GM18507 (cell line): Measurements from ENCODE around the gene ANKRD13A.
"Not testable (repeated sequence)": the region's sequence is repeated elsewhere in the genome, so short reads cannot be mapped to it uniquely, and the experiment has no call there.

Experiments used
- DNase-seq: peaks from one replicate; pipeline ENCODE4 v3.0.0; 2011; ENCODE audit warnings: low read depth; ENCODE audit not compliant: insufficient read length; ENCODE audit errors: extremely low spot score
- FAIRE-seq: peaks from 2 replicates; lab custom pipeline; 2011; peaks lifted over from hg19 to GRCh38; lab: Jason Lieb, UNC

ANKRD13A gene

DNA sequence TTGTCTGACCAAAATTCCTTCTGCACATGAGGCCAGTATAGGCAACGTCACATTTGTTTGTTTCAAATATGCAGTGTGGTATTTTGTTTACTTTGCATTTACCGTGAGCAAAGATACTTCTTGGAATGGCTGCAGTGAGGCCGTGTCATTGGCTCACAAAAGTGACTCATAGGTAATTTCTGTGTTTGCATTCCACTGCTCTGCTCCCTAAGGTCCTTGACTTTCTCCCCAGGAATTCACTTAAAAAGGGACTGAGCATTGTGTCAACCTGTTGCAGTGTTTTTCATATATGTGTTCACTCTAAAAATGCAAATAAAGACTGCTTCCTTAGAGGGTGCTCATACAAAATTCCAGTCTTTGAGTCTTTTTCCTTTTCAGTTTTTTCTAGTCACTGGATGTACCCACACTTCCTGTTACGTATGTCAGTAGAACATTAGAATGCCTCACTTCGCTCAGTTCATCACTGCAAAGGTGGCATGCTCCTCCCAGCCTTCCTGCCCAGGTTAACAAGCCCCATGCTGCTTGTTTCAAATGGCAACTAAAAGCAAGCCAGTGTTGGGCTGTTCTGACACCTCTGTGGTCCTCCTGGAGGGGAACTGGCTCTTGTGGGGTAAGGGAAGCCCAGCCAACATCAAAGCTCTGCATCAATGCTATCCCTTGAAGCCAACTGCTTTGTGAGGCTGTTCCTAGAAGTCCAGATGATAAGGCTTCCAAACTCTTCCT lies 40.0 kb downstream of the ANKRD13A start:
- peak; percentile 26 for FAIRE-seq
- no peak for DNase-seq

DNA sequence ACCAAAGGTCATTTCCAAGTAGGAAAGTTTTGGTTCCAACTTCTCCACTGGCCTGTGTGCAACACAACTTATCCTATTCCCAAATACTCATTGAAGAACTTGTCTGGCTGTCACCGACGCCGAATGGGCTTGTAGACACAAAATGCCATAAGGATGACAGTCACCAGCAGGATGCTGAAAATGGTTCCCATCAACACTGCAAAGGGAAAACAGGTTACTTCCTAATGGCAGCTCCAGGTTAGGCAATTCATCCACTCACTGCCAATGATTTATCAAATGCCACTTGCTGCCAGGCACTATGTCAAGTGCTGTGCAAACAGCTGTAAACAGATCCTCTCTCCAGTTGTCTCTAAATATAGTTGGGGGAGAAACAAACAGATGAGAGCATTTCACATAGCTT lies 43.0 kb downstream of the ANKRD13A start:
- FAIRE-seq, result no peak

GRCh38 chr12:110046451-110047187 lies 47.4 kb downstream of the ANKRD13A start:
- FAIRE-seq (no peak), DNase-seq (no peak)

More for the DNA sequence above, 43.0 kb downstream of the ANKRD13A start:
- no peak for DNase-seq

- no peak for DNase-seq
- no peak for FAIRE-seq
Observed at GRCh38 chr12:110047297-110047940, 48.2 kb downstream of the ANKRD13A start.

GRCh38 chr12:110048242-110049027 lies 49.2 kb downstream of the ANKRD13A start, which contains the start of gene C12orf76:
Gene C12orf76, minus strand, starts transcription at chr12:110048522. Its CDS starts 27 bp downstream, at chr12:110048495.
- FAIRE-seq, result peak; percentile 99
- peak; percentile 84 for DNase-seq

GRCh38 chr12:110049034-110049433 lies 49.8 kb downstream of the ANKRD13A start:
- FAIRE-seq, result peak; percentile 60
- DNase-seq, result not testable (repeated sequence)

- not testable (repeated sequence) for DNase-seq
- peak; percentile 64 for FAIRE-seq
Observed at GRCh38 chr12:110049666-110050065, 50.4 kb downstream of the ANKRD13A start.

DNA sequence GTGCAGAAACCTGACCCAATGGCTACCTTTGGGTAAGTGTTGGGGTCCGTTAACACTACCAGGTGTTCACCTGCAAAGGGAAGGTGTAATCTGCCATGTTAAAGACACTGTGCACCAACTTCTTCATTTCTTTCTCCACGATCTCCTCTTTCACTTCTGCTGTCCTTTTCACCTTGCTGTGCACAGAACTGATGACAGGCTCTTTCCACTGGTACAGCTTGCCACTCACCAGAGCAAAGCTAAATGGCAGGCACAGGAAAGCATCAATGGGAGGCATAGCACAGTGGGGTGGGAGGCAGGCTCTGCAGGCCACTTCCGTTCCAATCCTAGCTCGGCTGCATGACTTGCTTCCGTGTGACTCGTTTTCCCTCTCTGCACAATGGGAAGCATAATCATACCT lies 51.7 kb downstream of the ANKRD13A start:
- DNase-seq, result no peak
- peak; percentile 76 for FAIRE-seq

GRCh38 chr12:110055375-110056352 lies 56.4 kb downstream of the ANKRD13A start:
- not testable (repeated sequence) for DNase-seq, FAIRE-seq

- not testable (repeated sequence) for FAIRE-seq, DNase-seq
Observed at GRCh38 chr12:110056643-110057042, 57.4 kb downstream of the ANKRD13A start.

- FAIRE-seq (no peak), DNase-seq (no peak)
Observed at GRCh38 chr12:110058875-110059615, 59.8 kb downstream of the ANKRD13A start.

DNA sequence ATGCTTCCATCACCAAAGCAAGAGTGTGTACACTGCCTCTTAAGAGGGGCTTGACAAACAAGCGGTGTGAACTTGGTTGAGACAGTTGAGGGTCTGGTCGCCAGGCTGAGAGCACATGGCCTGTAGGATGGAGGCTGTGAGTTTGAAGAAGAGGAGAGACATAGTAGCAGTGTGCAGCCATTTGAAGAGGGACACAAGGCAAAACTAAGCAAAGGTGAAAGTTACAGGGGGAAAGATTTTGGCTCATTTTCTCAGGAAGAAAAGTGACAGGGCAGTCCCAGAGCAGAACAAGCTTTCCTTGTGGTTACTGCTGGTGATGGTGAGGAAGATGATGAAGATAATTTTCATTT lies 60.4 kb downstream of the ANKRD13A start:
- FAIRE-seq (no peak), DNase-seq (no peak)

GRCh38 chr12:110062241-110062640 lies 63.0 kb downstream of the ANKRD13A start:
- FAIRE-seq (no peak), DNase-seq (no peak)

GRCh38 chr12:110065540-110065939 lies 66.3 kb downstream of the ANKRD13A start:
- DNase-seq, result no peak

DNA sequence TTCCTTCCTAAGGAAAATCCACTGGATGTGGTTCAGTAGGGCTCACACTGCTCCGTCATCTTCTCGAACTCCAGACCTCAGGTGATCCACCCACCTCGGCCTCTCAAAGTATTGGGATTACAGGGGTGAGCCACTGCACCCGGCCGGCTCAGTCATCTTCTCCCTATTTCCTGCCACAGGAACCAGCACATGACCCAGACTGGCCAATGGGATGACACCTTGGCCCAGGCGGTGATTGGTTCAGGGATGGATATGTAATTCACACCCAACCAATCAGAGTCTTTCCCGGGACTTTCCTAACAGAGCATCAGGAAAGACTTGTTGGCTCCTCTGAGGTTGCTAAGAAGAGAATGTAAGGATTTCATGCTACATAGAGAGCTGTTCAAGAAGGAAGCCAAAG lies 68.3 kb downstream of the ANKRD13A start:
- DNase-seq (no peak), FAIRE-seq (no peak)

More at GRCh38 chr12:110065540-110065939, 66.3 kb downstream of the ANKRD13A start:
- FAIRE-seq, result no peak

- not testable (repeated sequence) for DNase-seq, FAIRE-seq
Observed at GRCh38 chr12:110068115-110068514, 68.9 kb downstream of the ANKRD13A start.

DNA sequence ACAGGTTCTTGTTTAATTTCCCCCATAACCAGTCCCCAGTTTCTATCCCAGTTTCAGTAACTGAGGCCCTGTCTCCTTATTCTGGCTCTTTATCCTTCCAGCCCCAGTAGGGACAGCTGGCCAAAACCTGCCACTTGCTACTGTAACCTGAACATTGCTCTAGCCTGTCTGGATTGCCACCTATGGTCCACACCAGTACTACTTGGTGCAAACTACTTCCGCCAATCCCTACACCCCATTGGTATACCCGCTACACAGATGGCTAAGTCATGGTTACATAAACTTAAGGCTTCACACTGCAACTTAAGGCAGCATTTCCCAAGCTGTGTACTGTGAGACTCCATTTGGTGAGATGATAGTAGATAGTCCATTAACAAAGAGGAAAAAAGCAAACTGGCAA lies 69.4 kb downstream of the ANKRD13A start:
- DNase-seq, result no peak

DNA sequence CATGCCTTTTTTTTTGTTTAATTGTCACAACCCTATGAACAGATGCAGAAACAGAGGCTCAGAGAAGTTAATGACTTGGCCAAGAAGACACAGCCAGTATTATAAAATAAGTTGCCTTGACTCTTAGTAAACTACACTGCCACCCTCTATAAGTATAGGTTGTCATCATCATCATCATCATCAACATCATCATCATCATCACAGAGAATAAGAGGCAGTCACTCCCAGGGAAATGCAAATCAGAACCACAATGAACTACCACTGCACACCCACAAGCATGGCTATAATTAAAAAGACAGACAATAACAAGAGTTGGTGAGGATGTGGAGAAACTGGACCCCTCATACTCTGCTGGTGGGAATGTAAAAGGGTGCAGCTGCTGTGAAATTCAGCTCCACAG lies 72.3 kb downstream of the ANKRD13A start:
- DNase-seq (no peak), FAIRE-seq (no peak)

More for the DNA sequence above, 69.4 kb downstream of the ANKRD13A start:
- no peak for FAIRE-seq
